ENCODE data around the gene XAF1. TPM values are rescaled to one million over a fixed set of nuclear protein-coding genes. Genes with fewer than 3 reads are reported as not detected.
"Not testable (repeated sequence)": the region's sequence is repeated elsewhere in the genome, so short reads cannot be mapped to it uniquely, and the experiment has no call there.

The XAF1 gene
- polyA plus RNA-seq, 3 donors: 28.4 to 45.9 (median 31.9) TPM

GRCh38 chr17:6815775-6816174, 59.9 kb downstream of the XAF1 start:
- no peak overlapping the region for H3K27ac Mint-ChIP-seq
- H3K4me2 ChIP-seq (replicated peaks; ENCODE audit: extremely low read depth, low read length, poor library complexity, severe bottlenecking): no peak overlapping the region
- no peak overlapping the region for H2AFZ ChIP-seq (ENCODE audit: insufficient read depth, low read depth, low read length, poor library complexity, severe bottlenecking)
- no peaks in the 10 kb centered on the region for H3K9me3 ChIP-seq (replicated peaks in 1 of 2; ENCODE audit: control insufficient read depth in 1 of 2, insufficient read depth in 1 of 2, low read length in 2 of 2)
- H3K27ac ChIP-seq (ENCODE audit: low read depth in 1 of 2, low read length in 2 of 2): no peak overlapping the region
- no peak overlapping the region for H3K4me3 Mint-ChIP-seq
- H3K27me3 ChIP-seq (ENCODE audit: control insufficient read depth in 2 of 2, insufficient read depth in 2 of 2, low read length in 2 of 2): no peaks in the 10 kb centered on the region
- H3K79me2 ChIP-seq (ENCODE audit: insufficient read depth, low read length): no peaks in the 10 kb centered on the region
- peaks cover 4 to 13% (median 9%) of the 10 kb centered on the region in 3 donors for H3K27me3 Mint-ChIP-seq (ENCODE audit: low read depth in 3 of 3)
- TF ChIP-seq CTCF (IDR thresholded peaks at IDR 0.05): no peak
- no peaks in the 10 kb centered on the region for H3K4me1 Mint-ChIP-seq
- no peak overlapping the region for H3K4me3 ChIP-seq (replicated peaks in 1 of 3; ENCODE audit: low read depth in 2 of 3, low read length in 3 of 3)
- intact Hi-C loops (cut with micrococcal nuclease): no loop called here
- H4K20me1 ChIP-seq (ENCODE audit: insufficient read depth, low read length): no peaks in the 10 kb centered on the region
- H3K4me1 ChIP-seq (ENCODE audit: control insufficient read depth in 1 of 2, insufficient read depth in 2 of 2, low read length in 2 of 2): no peaks in the 10 kb centered on the region
- DNase-seq: no peak
- H3K36me3 ChIP-seq (replicated peaks in 1 of 2; ENCODE audit: control insufficient read depth in 1 of 2, insufficient read depth in 2 of 2, low read length in 2 of 2): no peaks in the 10 kb centered on the region
- peaks cover 0 to 10% (median 6%) of the 10 kb centered on the region in 7 donors for H3K9me3 Mint-ChIP-seq
- WGBS (ENCODE audit: insufficient coverage): 95% methylated on average over 6 of the region's 10 CpGs
- no peak overlapping the region for H3K9ac ChIP-seq (ENCODE audit: insufficient read depth, low read length, poor library complexity, severe bottlenecking)
- H3K36me3 Mint-ChIP-seq: no peaks in the 10 kb centered on the region

- H3K4me3 Mint-ChIP-seq; H3K79me2 ChIP-seq (ENCODE audit: insufficient read depth, low read length); H3K27me3 ChIP-seq (ENCODE audit: control insufficient read depth in 2 of 2, insufficient read depth in 2 of 2, low read length in 2 of 2); H3K4me3 ChIP-seq (replicated peaks in 1 of 3; ENCODE audit: low read depth in 2 of 3, low read length in 3 of 3); H3K9me3 Mint-ChIP-seq; H3K9ac ChIP-seq (ENCODE audit: insufficient read depth, low read length, poor library complexity, severe bottlenecking); H3K4me2 ChIP-seq (replicated peaks; ENCODE audit: extremely low read depth, low read length, poor library complexity, severe bottlenecking); H3K4me1 Mint-ChIP-seq; H2AFZ ChIP-seq (ENCODE audit: insufficient read depth, low read depth, low read length, poor library complexity, severe bottlenecking); H4K20me1 ChIP-seq (ENCODE audit: insufficient read depth, low read length); DNase-seq; H3K36me3 Mint-ChIP-seq; intact Hi-C loops (cut with micrococcal nuclease); H3K27ac ChIP-seq (ENCODE audit: low read depth in 1 of 2, low read length in 2 of 2); H3K27ac Mint-ChIP-seq; H3K9me3 ChIP-seq (replicated peaks in 1 of 2; ENCODE audit: control insufficient read depth in 1 of 2, insufficient read depth in 1 of 2, low read length in 2 of 2); H3K36me3 ChIP-seq (replicated peaks in 1 of 2; ENCODE audit: control insufficient read depth in 1 of 2, insufficient read depth in 2 of 2, low read length in 2 of 2); H3K4me1 ChIP-seq (ENCODE audit: control insufficient read depth in 1 of 2, insufficient read depth in 2 of 2, low read length in 2 of 2): not testable (repeated sequence)
- 100% methylated on average over 2 of the region's 3 CpGs for WGBS (ENCODE audit: insufficient coverage)
- H3K27me3 Mint-ChIP-seq (ENCODE audit: low read depth in 3 of 3): peaks cover 4 to 11% (median 7%) of the 10 kb centered on the region in 3 donors
These were observed 60.5 kb downstream of the XAF1 start for GRCh38 chr17:6816368-6816767.

All from CD14-positive monocyte (primary cell).